Activated T-cell treated with anti-CD3 and anti-CD28 coated beads for 1 hour (primary cell): ENCODE data around the gene MKNK1.

ENCODE experiments used
- DNase-seq: peaks from one replicate; pipeline ENCODE4 v3.0.0-alpha.2; 2020; ENCODE audit warnings: low read depth

MKNK1 gene

DNA sequence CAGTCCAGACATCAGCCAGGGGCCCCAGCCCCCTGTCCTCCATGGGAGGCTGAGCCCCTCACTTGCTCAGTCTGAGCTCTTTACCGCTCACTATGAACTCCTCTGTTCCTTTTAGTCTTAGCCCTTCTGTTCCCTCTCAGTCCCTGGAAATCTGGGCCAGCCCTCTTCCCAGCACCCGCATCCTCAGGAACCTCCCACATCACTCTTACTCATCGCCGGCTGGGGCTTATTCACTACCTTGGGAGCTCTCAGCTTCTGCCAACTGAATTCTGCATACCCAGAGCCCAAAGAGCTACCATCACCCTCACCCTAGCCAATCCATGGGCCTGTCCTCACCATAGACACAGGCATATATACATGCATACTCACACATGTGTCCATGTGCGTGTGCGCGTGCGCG, 64.1 kb downstream of the MKNK1 start:
- no peak for DNase-seq

DNA sequence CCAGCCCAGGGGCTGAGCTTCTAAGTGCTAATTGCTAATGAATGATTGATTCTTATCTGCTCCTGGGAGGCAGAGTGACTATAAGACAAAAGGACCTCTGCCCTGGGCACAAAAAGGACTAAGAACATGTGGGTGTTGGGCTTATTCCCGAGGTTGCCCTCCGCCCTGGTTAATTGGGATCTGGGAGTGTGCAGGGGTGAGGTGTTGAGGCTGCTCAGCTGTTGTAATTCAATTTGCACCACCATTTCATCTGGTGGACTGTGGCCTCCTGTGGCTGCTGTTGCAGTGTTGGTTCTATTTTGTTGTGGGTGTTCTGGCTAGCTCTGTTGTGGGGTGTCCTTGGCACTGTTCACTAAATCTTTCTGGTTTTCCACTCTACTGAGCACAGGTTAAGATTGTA, 65.9 kb downstream of the MKNK1 start:
- no peak for DNase-seq

DNA sequence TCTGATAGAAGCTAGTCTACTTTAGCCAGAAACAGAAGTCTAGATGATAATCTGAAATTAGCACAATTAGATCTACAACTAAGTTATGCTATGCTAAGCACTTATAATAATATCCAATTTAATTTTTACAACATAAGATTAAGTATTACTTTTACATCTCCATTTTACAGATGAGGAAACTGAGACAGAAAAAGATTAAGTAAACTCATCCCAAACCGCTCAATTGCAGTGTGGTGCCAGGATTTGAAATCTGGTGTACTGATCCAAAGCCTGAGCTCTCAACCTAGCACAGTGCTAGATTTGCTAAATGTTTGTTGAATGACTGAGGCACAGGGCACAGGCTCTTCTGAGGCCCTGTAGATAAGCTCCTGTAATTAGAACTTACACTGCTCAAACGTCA, 66.4 kb downstream of the MKNK1 start:
- no peak for DNase-seq

DNA sequence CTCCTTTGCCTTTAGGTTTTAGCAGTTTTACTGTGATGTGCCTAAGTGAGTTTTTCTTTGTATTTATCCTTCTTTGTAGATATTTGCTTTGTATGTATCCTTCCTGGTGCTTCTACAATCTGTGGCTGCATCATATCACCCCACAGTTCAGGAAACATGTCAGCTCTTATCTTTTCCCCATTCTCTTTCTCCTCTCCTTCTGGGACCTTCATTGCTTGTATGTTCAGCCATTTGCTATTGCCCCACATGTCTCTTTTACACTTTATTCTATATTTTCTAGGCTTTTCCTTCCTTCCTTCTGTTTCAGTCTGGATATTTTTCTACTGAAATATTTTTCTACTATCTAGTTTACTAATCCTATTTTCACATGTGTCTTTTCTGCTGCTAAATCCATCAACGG, 67.5 kb downstream of the MKNK1 start:
- DNase-seq: no peak

DNA sequence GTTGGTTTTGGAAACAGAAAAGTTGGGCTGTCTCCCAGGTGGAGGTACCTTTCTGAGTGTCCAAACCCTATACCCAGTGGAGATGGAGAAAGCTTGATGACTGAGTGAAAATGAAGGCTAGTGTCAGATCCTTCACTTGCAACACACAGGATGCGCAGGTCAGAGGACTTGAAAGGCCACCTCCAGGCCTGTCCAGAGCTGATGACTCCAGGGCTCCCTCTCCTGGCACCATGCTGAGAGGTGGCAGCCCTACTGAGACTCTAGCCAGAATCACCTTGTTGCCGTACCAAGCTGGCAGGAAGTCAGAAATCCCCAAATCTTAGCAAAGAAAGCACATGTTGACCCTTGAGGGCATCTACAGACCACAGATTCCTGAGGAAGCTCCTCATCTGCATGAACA, 69.0 kb downstream of the MKNK1 start:
- DNase-seq: no peak

DNA sequence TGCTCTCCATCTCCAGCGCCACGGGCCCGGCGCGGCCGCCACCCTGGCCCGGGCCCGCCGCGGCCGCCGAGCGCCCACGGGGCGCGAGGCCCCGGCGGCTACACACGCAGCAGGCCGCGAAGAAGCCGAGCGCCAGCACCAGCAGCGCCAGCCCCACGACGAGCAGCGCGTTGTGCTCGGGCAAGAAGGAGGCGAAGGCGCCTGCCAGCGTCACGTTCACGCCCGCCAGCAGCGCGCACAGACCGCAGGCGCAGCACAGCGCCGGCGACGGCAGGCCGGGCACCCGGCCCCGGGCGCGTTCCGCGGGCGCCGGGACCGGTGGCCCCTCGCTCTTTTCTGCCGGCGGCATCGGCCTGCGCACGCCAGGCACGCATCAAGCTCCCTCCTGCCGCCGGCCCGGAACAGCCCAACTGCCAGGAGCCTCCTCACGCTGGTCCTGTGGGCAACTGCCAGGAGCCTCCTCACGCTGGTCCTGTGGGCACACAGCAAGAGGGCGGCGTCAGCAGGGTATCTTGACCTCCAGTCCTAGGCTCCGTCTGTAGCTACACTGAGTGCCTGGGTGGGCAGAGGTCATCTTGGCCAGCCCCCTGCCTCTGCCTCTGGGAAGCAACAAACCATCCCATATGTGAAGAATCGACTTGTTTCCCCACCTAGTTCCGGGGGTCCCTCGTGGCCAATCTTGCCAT, 70.7 kb downstream of the MKNK1 start:
- DNase-seq: peak; percentile 24

DNA sequence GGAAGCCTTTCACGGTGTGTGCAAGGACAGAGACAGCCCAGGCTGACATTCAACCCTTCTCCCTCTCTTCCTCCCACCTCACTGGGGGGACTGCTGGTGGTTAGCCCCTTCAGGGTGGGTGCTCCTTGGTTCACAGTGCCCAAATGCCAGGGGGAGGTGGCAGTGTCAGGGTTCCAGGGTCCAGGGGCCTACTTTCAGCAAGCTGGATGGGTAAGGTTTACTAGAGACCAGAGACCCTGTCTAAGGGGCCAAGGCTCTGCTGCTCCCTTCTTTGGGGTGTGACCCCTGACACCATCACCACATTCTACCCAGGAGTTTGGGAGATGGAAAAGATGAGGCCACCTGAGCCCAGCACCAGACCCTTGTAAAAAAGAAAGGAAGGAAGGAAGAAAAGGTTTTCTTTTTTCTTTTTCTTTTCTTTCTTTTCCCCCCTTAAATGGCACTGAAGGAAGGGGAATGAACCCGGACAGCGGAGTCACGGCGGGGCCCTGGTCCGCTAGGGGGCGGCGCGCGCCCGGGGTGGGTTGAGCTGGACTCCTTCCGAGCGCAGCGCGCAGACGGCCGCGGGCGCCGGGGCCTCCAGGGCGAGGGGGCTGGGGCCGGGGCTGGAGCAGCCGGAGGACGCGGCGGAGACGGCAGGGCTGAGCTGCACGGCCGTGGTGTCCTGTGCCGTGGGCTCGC, 71.4 kb downstream of the MKNK1 start:
- peak; percentile 68 for DNase-seq

GRCh38 chr1:46532095-46532494, 72.0 kb downstream of the MKNK1 start:
- DNase-seq: no peak

DNA sequence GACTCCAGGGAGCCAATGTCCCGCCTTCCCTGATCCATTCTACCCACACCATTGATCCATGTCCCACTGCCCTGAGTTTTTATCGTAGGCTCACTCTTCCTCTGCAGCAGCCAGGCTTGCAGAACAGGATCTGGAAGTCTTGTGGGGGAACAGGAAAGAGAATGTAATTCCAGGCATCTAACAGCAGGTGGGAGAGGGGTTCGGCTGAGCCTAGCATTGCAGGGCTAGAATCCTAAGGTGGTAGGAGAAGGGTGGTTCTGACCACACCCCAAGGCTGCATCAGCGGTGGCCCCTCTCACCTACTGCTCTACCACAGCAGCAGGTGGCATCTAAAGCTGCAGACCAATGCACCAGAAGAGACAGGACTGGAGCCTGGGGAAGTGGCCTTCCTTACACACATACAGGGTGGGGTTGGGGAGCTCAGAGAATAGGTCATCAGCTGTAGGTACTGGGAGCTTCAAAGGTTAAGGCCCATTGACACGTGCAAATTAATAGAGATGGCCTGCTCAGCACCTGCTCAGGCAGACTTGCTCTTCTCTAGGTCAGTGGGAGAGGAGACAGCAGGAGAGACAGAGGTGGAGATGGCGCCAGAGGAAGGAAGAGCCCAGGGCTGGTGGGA, 73.2 kb downstream of the MKNK1 start:
- no peak for DNase-seq

DNA sequence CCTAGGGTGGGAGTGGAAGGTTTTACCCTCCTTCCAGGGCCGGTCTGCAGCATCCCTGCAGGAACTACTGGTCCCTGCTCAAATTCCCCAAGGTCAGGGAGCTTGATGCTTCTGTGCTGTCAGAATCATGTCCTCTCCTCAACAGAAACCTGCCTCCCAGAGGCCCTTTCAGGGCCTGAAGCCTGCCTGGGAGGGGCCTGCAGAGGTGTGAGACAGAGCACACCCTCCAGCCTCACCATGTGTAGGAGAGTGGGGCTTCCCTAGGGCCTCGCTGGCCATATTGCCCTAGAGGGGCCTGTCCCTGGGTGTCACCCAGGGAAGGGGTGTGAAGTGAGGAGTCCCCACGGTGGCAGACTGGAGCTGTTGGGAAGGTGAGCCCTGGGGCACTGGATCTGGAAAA, 73.8 kb downstream of the MKNK1 start:
- DNase-seq: no peak

GRCh38 chr1:46529031-46529630, 74.9 kb downstream of the MKNK1 start:
- DNase-seq: no peak

DNA sequence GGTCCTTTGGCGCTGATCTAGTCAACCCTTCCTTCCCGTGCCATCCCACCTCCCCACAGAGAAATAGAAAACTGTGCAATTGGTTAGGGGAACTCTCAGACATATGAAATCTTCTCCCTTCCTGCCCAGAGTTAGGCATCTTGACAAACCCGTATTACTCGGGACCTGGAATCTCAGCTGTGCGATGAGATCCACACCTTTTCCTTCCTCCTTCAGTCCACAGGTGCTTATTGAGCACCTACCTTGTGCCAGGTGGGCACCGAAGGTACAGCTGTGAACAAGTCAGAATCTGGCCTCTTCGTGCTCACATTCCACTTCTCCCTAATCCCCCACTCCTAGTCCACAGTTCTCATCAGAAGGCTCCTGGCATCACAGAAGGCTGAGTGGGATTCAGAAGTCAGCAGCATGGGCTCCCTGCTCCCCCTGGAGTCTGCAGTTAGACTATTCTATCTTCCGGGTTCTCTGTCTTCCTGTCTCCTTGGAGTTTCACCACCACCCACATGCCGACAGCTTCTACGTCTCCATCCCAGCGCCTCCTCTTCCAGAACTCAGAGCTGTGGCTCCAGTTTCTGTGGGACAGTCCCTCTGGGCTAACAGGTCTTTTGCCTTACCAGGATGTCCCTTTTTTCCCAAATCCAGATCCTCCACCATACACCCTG, 75.6 kb downstream of the MKNK1 start:
- no peak for DNase-seq

GRCh38 chr1:46527474-46528296, 76.4 kb downstream of the MKNK1 start:
- peak; percentile 60 for DNase-seq

DNA sequence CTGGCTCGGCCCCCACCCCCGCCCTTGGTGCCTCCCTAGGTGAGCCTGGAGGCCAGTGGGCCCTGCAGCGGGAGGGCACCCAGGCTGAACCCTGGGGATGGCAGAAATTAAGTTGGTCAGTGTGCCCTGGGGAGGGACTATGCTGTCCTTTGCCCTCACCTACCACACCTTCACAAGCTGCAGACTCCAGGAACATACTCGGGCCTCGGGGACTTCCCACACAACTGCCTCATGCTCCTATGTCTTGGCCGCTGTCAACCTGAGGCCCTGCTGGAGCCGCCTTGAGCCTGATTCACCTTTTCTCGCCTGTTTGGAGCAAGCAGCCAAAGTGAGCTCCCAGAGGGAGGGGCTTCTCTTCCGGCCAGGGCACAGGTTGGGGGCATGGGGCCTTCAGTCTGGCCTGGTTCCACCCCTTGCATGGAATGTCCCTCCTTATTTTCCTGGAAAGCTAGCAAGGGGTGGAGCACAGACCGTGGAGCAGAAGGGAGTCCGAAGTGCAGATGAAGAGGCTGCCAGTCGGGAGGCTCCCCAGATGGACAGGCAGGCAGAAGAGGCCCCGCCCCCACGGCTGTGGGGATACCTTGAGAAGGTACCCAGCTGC, 77.3 kb downstream of the MKNK1 start:
- DNase-seq: no peak

- no peak for DNase-seq
These were observed 77.9 kb downstream of the MKNK1 start for GRCh38 chr1:46526013-46526690.

DNA sequence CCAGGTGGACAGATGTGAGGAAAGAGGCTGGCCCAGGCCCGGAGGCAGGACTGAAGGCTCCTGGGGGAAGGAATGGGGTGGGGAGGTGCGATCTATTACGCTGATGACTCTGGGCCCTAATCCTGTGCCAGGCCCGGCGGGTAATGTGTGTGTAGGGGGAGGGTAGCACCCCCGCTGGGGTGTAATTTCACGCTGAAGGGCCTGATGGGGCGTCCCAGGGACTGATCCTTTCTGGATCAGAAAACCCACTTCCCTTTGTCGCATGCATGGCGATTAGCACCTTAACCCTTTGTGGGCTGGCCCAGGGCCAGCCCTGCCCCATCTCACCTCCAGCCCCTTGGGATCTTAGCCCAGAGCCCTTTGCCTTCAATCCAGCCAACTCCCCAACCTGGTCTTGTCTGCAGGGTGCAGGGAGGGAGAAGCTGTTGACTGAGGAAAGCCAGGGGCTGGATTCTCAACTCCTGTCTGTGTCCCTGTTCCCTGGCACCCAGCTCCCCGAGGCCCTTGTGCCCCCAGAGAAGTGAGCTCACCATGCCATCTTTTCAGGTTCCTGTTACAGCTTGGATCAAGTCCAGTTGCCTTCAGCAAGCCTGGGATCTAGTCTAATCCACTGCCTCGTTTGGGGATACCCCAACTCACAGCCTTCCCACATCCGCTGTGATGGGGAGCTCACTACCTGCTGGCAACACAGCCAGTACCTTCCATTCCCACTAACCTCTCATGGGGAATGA, 78.7 kb downstream of the MKNK1 start:
- DNase-seq: no peak

DNA sequence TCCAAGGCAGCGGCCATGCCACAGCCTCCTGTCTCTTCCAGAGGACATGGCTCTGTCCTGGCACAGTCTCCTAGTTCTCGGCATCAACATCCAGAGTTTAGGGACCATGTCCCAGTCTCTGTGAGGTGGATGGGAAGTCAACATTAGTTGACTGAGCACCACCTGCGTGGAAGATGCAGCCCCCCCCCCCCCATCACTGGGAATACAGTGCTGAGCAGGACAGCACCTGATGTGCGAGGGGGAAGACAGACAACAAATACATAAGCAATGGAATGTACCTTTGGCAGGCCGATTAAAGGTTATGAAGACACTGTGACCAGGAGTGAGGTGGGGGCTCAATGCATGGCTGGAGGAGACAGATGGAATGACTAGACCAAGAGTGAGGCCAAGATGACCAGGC, 79.2 kb downstream of the MKNK1 start:
- no peak for DNase-seq

DNA sequence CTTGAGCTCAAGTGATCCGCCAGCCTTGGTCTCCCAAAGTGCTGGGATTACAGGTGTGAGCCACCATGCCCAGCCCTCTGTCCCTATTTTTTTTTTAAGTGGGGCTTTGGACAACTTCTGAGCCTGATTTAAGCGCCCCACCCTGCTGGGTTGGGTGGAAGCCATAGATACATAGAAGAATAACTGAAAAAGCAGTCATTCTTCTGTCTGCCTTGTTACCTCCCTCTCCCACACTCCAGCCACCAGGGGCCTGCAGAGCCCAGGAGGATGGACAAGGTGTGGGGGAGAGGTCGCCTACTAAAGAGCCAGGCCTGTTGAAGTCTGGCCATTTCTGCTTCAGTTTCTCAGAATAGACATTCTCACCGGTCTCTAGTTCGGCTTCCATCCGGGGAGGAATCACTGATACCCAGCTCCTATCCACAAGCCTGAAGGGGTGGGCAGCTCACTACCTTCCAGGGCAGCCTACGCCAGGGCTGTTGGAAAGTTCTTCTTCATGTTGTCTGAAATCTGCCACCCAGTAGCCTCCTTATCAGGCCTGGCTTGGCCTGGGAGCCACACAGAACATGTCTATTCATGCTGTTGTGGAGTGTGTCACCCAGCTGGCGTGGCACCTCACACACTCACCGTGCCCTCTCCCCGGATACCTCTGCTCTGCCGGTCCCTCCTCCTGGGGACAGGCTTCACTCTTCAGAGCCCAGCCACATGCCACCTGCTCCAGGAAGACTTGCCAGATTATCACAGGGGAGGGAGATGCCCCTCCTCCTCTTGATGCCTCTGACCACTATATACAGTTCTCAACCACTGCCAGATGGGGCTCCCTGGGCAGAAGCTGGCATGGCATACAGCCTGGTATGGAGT, 80.3 kb downstream of the MKNK1 start:
- no peak for DNase-seq

DNA sequence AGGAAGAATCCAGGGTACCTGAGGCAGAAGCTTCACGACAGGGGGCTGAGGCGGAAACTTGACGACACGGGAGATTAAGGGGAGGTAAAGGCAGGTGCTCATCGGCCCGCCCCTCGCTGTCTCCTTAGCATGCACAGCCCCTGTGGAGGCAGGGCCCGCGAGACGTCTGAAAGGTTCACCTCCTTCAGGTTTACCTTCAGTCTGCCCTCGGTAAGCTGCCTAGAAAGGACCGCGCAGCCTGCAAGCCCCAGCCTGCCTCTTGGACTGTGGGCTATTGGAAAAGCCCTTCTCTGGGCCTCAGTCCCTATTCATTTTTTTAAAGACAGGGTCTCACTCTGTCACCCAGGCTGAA, 81.1 kb downstream of the MKNK1 start:
- no peak for DNase-seq
